Stimulated activated CD8-positive, alpha-beta memory T cell treated with anti-CD3 and anti-CD28 coated beads, Interleukin-4, amount 100 ng/mL, for 1 hour (primary cell): ENCODE measurements around the gene MYL6.

Experiments used
- DNase-seq, 2 donors: peaks; one replicate each; pipeline ENCODE4 v3.0.0-alpha.2; 2020; ENCODE audit warnings: low read depth in 2 of 2, low spot score in 1 of 2

The MYL6 gene

GRCh38 chr12:56129206-56129941 is 28.8 kb upstream of the MYL6 start:
- peak; percentile 54 to 66 for DNase-seq

- no peak for DNase-seq
Measured at GRCh38 chr12:56129942-56130495, 28.1 kb upstream of the MYL6 start.

- no peak for DNase-seq
Measured at GRCh38 chr12:56130876-56131275, 27.3 kb upstream of the MYL6 start.

- no peak for DNase-seq
Measured at GRCh38 chr12:56134897-56135296, 23.3 kb upstream of the MYL6 start.

- no peak for DNase-seq
Measured at GRCh38 chr12:56137853-56138571, 20.1 kb upstream of the MYL6 start.

- no peak for DNase-seq
Measured at GRCh38 chr12:56141946-56142784, 16.0 kb upstream of the MYL6 start.

- DNase-seq: no peak
Measured at GRCh38 chr12:56143217-56143616, 14.9 kb upstream of the MYL6 start.

GRCh38 chr12:56143870-56144269 is 14.3 kb upstream of the MYL6 start:
- no peak for DNase-seq

- DNase-seq: no peak
Measured at GRCh38 chr12:56145217-56145616, 12.9 kb upstream of the MYL6 start.

- DNase-seq: no peak
Measured at GRCh38 chr12:56146492-56147460, 11.4 kb upstream of the MYL6 start.

GRCh38 chr12:56150563-56150962 is 7.6 kb upstream of the MYL6 start:
- no peak for DNase-seq

- peak in 1 of 2 donors; percentile 9 for DNase-seq
Measured at GRCh38 chr12:56151672-56152131, 6.5 kb upstream of the MYL6 start.

GRCh38 chr12:56152132-56152755 is 5.9 kb upstream of the MYL6 start, which contains the start of gene MYL6B:
Gene MYL6B, plus strand, starts transcription at chr12:56152587. Its CDS starts 1,332 bp downstream, at chr12:56153919.
- peak; percentile 82 to 85 for DNase-seq

- DNase-seq: no peak
Measured at GRCh38 chr12:56152756-56153677, 5.1 kb upstream of the MYL6 start.

GRCh38 chr12:56153678-56154065 is 4.5 kb upstream of the MYL6 start:
- DNase-seq: no peak

GRCh38 chr12:56154246-56154771 is 3.9 kb upstream of the MYL6 start:
- no peak for DNase-seq

- DNase-seq: no peak
Measured at GRCh38 chr12:56154818-56155217, 3.3 kb upstream of the MYL6 start.

GRCh38 chr12:56155256-56155845 is 2.8 kb upstream of the MYL6 start:
- no peak for DNase-seq
